Measurements from ENCODE around the gene AP4E1.

GRCh38 chr15:51046799-51047449, 138.4 kb downstream of the AP4E1 start:
- TF ChIP-seq, protein P1, sequence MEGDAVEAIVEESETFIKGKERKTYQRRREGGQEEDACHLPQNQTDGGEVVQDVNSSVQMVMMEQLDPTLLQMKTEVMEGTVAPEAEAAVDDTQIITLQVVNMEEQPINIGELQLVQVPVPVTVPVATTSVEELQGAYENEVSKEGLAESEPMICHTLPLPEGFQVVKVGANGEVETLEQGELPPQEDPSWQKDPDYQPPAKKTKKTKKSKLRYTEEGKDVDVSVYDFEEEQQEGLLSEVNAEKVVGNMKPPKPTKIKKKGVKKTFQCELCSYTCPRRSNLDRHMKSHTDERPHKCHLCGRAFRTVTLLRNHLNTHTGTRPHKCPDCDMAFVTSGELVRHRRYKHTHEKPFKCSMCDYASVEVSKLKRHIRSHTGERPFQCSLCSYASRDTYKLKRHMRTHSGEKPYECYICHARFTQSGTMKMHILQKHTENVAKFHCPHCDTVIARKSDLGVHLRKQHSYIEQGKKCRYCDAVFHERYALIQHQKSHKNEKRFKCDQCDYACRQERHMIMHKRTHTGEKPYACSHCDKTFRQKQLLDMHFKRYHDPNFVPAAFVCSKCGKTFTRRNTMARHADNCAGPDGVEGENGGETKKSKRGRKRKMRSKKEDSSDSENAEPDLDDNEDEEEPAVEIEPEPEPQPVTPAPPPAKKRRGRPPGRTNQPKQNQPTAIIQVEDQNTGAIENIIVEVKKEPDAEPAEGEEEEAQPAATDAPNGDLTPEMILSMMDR (conservative IDR thresholded peaks at IDR 0.05; ENCODE audit: low read length), result no peak
- no peak for TF ChIP-seq EZH2phosphoT487 (IDR thresholded peaks at IDR 0.05; ENCODE audit: borderline replicate concordance)
